GM23338 (cell line): ENCODE results near the gene SRGAP2C. TPM values are rescaled to one million over a fixed set of nuclear protein-coding genes. Genes with fewer than 3 reads are reported as not detected.
"Not testable (repeated sequence)": the region's sequence is repeated elsewhere in the genome, so short reads cannot be mapped to it uniquely, and the experiment has no call there.

ENCODE experiments used
- ATAC-seq: fragments of 200-7000 bp; cut with Tn5 transposase; 3 replicates; pipeline ENCODE4 v1.9.1; 2020
- DNase-seq: peaks from one replicate; pipeline ENCODE4 v3.0.0-alpha.2; 2015; ENCODE audit warnings: low spot score
- H2AFZ ChIP-seq: fragments of 200-600 bp; sonication (generic); 2 replicates; pipeline ENCODE4 v1.8.0; 2016; ENCODE audit warnings: antibody characterized with exemption, mild to moderate bottlenecking, moderate library complexity
- H3F3A ChIP-seq: fragments of 200-600 bp; sonication (generic); replicated peaks from 2 replicates; pipeline ENCODE4 v1.8.0; 2017; ENCODE audit warnings: antibody characterized with exemption, mixed run types, low read depth
- H3K27ac ChIP-seq: fragments of 200-600 bp; sonication (generic); 2 replicates; pipeline ENCODE4 v1.6.1; 2016; ENCODE audit warnings: low read depth
- H3K27me3 ChIP-seq: fragments of 200-600 bp; sonication (generic); 2 replicates; pipeline ENCODE4 v1.8.0; 2016; ENCODE audit warnings: mild to moderate bottlenecking, mixed run types, moderate library complexity; ENCODE audit not compliant: insufficient read depth
- H3K36me3 ChIP-seq: fragments of 200-600 bp; sonication (generic); 2 replicates; pipeline ENCODE4 v1.8.0; 2016; ENCODE audit warnings: mild to moderate bottlenecking; ENCODE audit not compliant: insufficient read depth
- H3K4me1 ChIP-seq: fragments of 200-600 bp; sonication (generic); 2 replicates; pipeline ENCODE4 v1.8.0; 2016; ENCODE audit warnings: mild to moderate bottlenecking, moderate library complexity; ENCODE audit not compliant: insufficient read depth
- H3K4me2 ChIP-seq: fragments of 200-600 bp; sonication (generic); 2 replicates; pipeline ENCODE4 v1.7.1; 2017; ENCODE audit warnings: mixed run types
- H3K4me3 ChIP-seq: fragments of 200-600 bp; sonication (generic); 2 replicates; pipeline ENCODE4 v1.6.1; 2016; ENCODE audit warnings: mixed run types
- H3K79me2 ChIP-seq: fragments of 200-600 bp; sonication (generic); replicated peaks from 2 replicates; pipeline ENCODE4 v1.8.0; 2017; ENCODE audit warnings: mild to moderate bottlenecking; ENCODE audit not compliant: insufficient read depth
- H3K9me2 ChIP-seq: fragments of 200-600 bp; sonication (generic); 2 replicates; pipeline ENCODE4 v1.8.0; 2017; ENCODE audit not compliant: insufficient read depth
- H4K20me1 ChIP-seq: fragments of 200-600 bp; sonication (generic); replicated peaks from 2 replicates; pipeline ENCODE4 v1.8.0; 2017; ENCODE audit warnings: mild to moderate bottlenecking; ENCODE audit not compliant: insufficient read depth
- H3K27ac Mint-ChIP-seq: 2 replicates; pipeline ENCODE4 v1.8.0; 2020; ENCODE audit warnings: inconsistent platforms, mild to moderate bottlenecking, moderate library complexity, mixed read lengths
- H3K27me3 Mint-ChIP-seq: 3 replicates; pipeline ENCODE4 v1.8.0; 2022; ENCODE audit warnings: low read depth, mild to moderate bottlenecking, moderate library complexity, mixed read lengths, inconsistent platforms; ENCODE audit not compliant: insufficient read depth, poor library complexity
- H3K36me3 Mint-ChIP-seq: 3 replicates; pipeline ENCODE4 v1.8.0; 2021; ENCODE audit warnings: low read depth, mild to moderate bottlenecking, inconsistent platforms, moderate library complexity, mixed read lengths
- H3K4me1 Mint-ChIP-seq: 3 replicates; pipeline ENCODE4 v1.8.0; 2020; ENCODE audit warnings: mild to moderate bottlenecking, inconsistent platforms, mixed read lengths
- H3K4me3 Mint-ChIP-seq: 3 replicates; pipeline ENCODE4 v1.8.0; 2021; ENCODE audit warnings: moderate library complexity, mild to moderate bottlenecking, inconsistent platforms, mixed read lengths
- H3K9me3 Mint-ChIP-seq: 3 replicates; pipeline ENCODE4 v1.8.0; 2020; ENCODE audit warnings: moderate library complexity, mild to moderate bottlenecking, inconsistent platforms, mixed read lengths
- ETS1 ChIP-seq: IDR thresholded peaks from 2 replicates; pipeline ENCODE4 v1.6.1; 2016; ENCODE audit warnings: antibody characterized with exemption
- EZH2 ChIP-seq: fragments of 200-600 bp; sonication (generic); IDR thresholded peaks from one replicate; pipeline ENCODE4 v1.8.0; 2017; ENCODE audit warnings: antibody characterized with exemption, mild to moderate bottlenecking, low read depth; ENCODE audit not compliant: unreplicated experiment
- JUNB ChIP-seq: IDR thresholded peaks from one replicate; pipeline ENCODE4 v1.6.1; 2016; ENCODE audit warnings: antibody characterized with exemption; ENCODE audit not compliant: unreplicated experiment
- NANOG ChIP-seq: IDR thresholded peaks from 2 replicates; pipeline ENCODE4 v1.6.1; 2016; ENCODE audit warnings: antibody characterized with exemption, borderline replicate concordance
- POLR2AphosphoS5 ChIP-seq: IDR thresholded peaks from 2 replicates; pipeline ENCODE4 v1.6.1; 2016; ENCODE audit warnings: antibody characterized with exemption, low read depth
- REST ChIP-seq: IDR thresholded peaks from one replicate; pipeline ENCODE4 v1.6.1; 2018; ENCODE audit warnings: antibody characterized with exemption; ENCODE audit not compliant: unreplicated experiment
- STAT1 ChIP-seq: IDR thresholded peaks from one replicate; pipeline ENCODE4 v1.6.1; 2016; ENCODE audit warnings: antibody characterized with exemption; ENCODE audit not compliant: unreplicated experiment
- ZNF114 ChIP-seq: fragments of 250-450 bp; sonication (Bioruptor Pico); IDR thresholded peaks from 2 replicates; pipeline ENCODE4 v1.5.0; 2020; ENCODE audit warnings: mild to moderate bottlenecking, moderate library complexity
- ZNF331 ChIP-seq: fragments of 250-450 bp; sonication (Bioruptor Pico); IDR thresholded peaks from 2 replicates; pipeline ENCODE4 v1.5.0; 2020; ENCODE audit warnings: low read depth, mild to moderate bottlenecking, moderate library complexity
- ZNF462 ChIP-seq: fragments of 250-450 bp; sonication (Bioruptor Pico); IDR thresholded peaks from 2 replicates; pipeline ENCODE4 v1.5.0; 2020; ENCODE audit warnings: mild to moderate bottlenecking, moderate library complexity
- polyA plus RNA-seq: library from polyadenylated mRNA; unstranded; fragments of >200 nt; fragmentation: Nextera tagmentation; extraction: Ambion mirVana; gene quantifications from 2 replicates; pipeline ENCODE4 v1.2.1, GENCODE V29; 2016
- total RNA-seq: library from RNA; depleted of rRNA; stranded (reverse); fragments of >200 nt; shearing (Covaris generic); gene quantifications from 2 replicates; pipeline ENCODE4 v1.2.3, GENCODE V29; 2014

The SRGAP2C gene
- total and polyA plus RNA-seq, 2 experiments from 2014 or later: 18.0 to 20.4 TPM

- peaks cover 10% of the 10 kb centered on the region for H3K4me1 Mint-ChIP-seq
- not testable (repeated sequence) for ATAC-seq, H3F3A ChIP-seq, H3K36me3 ChIP-seq, H3K79me2 ChIP-seq, H3K4me3 ChIP-seq, H2AFZ ChIP-seq, H3K9me2 ChIP-seq, H3K27ac ChIP-seq, H3K4me3 Mint-ChIP-seq, H3K4me2 ChIP-seq, H4K20me1 ChIP-seq, DNase-seq, H3K4me1 ChIP-seq, H3K27ac Mint-ChIP-seq
- peaks cover 23% of the 10 kb centered on the region for H3K36me3 Mint-ChIP-seq
- H3K27me3 Mint-ChIP-seq: peaks cover 17% of the 10 kb centered on the region
- H3K9me3 Mint-ChIP-seq: peaks cover 33% of the 10 kb centered on the region
- peaks cover 12% of the 10 kb centered on the region; the same call in 1 of the 2 replicates for H3K27me3 ChIP-seq
Observed at GRCh38 chr1:121403254-121403653, 218.5 kb downstream of the SRGAP2C start.

GRCh38 chr1:121408354-121408753 is 223.6 kb downstream of the SRGAP2C start:
- DNase-seq (no peak), ATAC-seq (no peak)
- H3K79me2 ChIP-seq: no peaks in the 10 kb centered on the region
- Mint-ChIP-seq H3K4me3 (no peak overlapping the region), H3K4me1 (no peaks in the 10 kb centered on the region), H3K27ac (no peak overlapping the region), H3K27me3 (no peaks in the 10 kb centered on the region), H3K9me3 (peaks cover 6% of the 10 kb centered on the region; the same call in 1 of the 3 replicates), H3K36me3 (no peaks in the 10 kb centered on the region; the same call in 2 of the 3 replicates)
- no peak overlapping the region for H3K27ac ChIP-seq
- H3F3A ChIP-seq: no peaks in the 10 kb centered on the region
- no peaks in the 10 kb centered on the region for H3K9me2 ChIP-seq
- no peaks in the 10 kb centered on the region for H4K20me1 ChIP-seq
- H3K4me3 ChIP-seq: no peak overlapping the region
- H3K36me3 ChIP-seq: no peaks in the 10 kb centered on the region
- H2AFZ ChIP-seq: no peak overlapping the region
- no peaks in the 10 kb centered on the region for H3K4me1 ChIP-seq
- no peaks in the 10 kb centered on the region for H3K27me3 ChIP-seq
- no peak overlapping the region for H3K4me2 ChIP-seq
- TF ChIP-seq NANOG (no peak), REST (no peak), JUNB (no peak), ZNF331 (CRISPR knock-in tag) (no peak), POLR2AphosphoS5 (no peak), EZH2 (no peak), ZNF462 (CRISPR knock-in tag) (no peak), ZNF114 (CRISPR knock-in tag) (no peak), STAT1 (no peak), ETS1 (no peak)
